Measurements from ENCODE around the gene NCMAP.

NCMAP gene

GRCh38 chr1:24586970-24587820 is 31.3 kb downstream of the NCMAP start:
- Histone ChIP-seq H2AK5ac (ENCODE audit: low read length, severe bottlenecking) (no peak overlapping the region), H2BK15ac (ENCODE audit: low read depth, poor library complexity, severe bottlenecking) (no peak overlapping the region), H4K91ac (ENCODE audit: low read length) (no peak overlapping the region), H3K23ac (ENCODE audit: low read length in 2 of 2) (no peak overlapping the region), H2AFZ (ENCODE audit: low read depth, low read length) (no peak overlapping the region), H3K79me1 (replicated peaks; ENCODE audit: low read length, poor library complexity, severe bottlenecking) (no peaks in the 10 kb centered on the region), H3K4me1 (ENCODE audit: control insufficient read depth, insufficient read depth, low read depth, low read length) (no peaks in the 10 kb centered on the region), H3K27me3 (ENCODE audit: control insufficient read depth in 1 of 2, insufficient read depth in 1 of 2, low read length in 2 of 2) (peaks cover 33 to 72% of the 10 kb centered on the region in 2 experiments), H3K14ac (ENCODE audit: low read length in 2 of 2) (no peak overlapping the region), H3K4ac (ENCODE audit: low read depth in 1 of 2, low read length in 2 of 2) (no peak overlapping the region), H2BK5ac (ENCODE audit: low read depth, low read length, poor library complexity, severe bottlenecking) (no peak overlapping the region), H2BK12ac (ENCODE audit: low read length in 2 of 2) (no peak overlapping the region), H3K36me3 (ENCODE audit: control insufficient read depth in 1 of 2, insufficient read depth in 2 of 2, low read depth in 1 of 2, low read length in 2 of 2) (no peaks in the 10 kb centered on the region), H3K4me2 (ENCODE audit: low read length, poor library complexity, severe bottlenecking) (no peak overlapping the region), H3K9ac (ENCODE audit: low read length) (no peak overlapping the region), H3K4me3 (ENCODE audit: insufficient read depth in 1 of 2, low read depth in 1 of 2, low read length in 2 of 2) (no peak overlapping the region), H2BK120ac (ENCODE audit: low read depth, low read length) (no peak overlapping the region), H3K27ac (ENCODE audit: low read length, poor library complexity, severe bottlenecking) (no peak overlapping the region), H3K9me3 (ENCODE audit: control insufficient read depth, low read length) (no peaks in the 10 kb centered on the region), H3K18ac (ENCODE audit: low read depth in 1 of 2, low read length in 2 of 2) (no peak overlapping the region), H4K8ac (ENCODE audit: low read length) (no peak overlapping the region)
- peak; percentile 66 for DNase-seq
- 24% methylated on average over 6 of the region's 9 CpGs for WGBS

GRCh38 chr1:24588573-24588972 is 32.7 kb downstream of the NCMAP start:
- Histone ChIP-seq H3K18ac (ENCODE audit: low read depth in 1 of 2, low read length in 2 of 2) (no peak overlapping the region), H3K36me3 (ENCODE audit: control insufficient read depth in 1 of 2, insufficient read depth in 2 of 2, low read depth in 1 of 2, low read length in 2 of 2) (no peaks in the 10 kb centered on the region), H3K23ac (ENCODE audit: low read length in 2 of 2) (no peak overlapping the region), H3K4me2 (ENCODE audit: low read length, poor library complexity, severe bottlenecking) (no peak overlapping the region), H2BK12ac (ENCODE audit: low read length in 2 of 2) (no peak overlapping the region), H3K4me3 (ENCODE audit: insufficient read depth in 1 of 2, low read depth in 1 of 2, low read length in 2 of 2) (no peak overlapping the region), H3K4ac (ENCODE audit: low read depth in 1 of 2, low read length in 2 of 2) (no peak overlapping the region), H2BK120ac (ENCODE audit: low read depth, low read length) (no peak overlapping the region), H2BK5ac (ENCODE audit: low read depth, low read length, poor library complexity, severe bottlenecking) (no peak overlapping the region), H3K9me3 (ENCODE audit: control insufficient read depth, low read length) (no peaks in the 10 kb centered on the region), H3K27ac (ENCODE audit: low read length, poor library complexity, severe bottlenecking) (no peak overlapping the region), H4K91ac (ENCODE audit: low read length) (no peak overlapping the region), H3K4me1 (ENCODE audit: control insufficient read depth, insufficient read depth, low read depth, low read length) (no peaks in the 10 kb centered on the region), H3K9ac (ENCODE audit: low read length) (no peak overlapping the region), H2AFZ (ENCODE audit: low read depth, low read length) (no peak overlapping the region), H2BK15ac (ENCODE audit: low read depth, poor library complexity, severe bottlenecking) (no peak overlapping the region), H2AK5ac (ENCODE audit: low read length, severe bottlenecking) (no peak overlapping the region), H4K8ac (ENCODE audit: low read length) (no peak overlapping the region), H3K79me1 (replicated peaks; ENCODE audit: low read length, poor library complexity, severe bottlenecking) (no peaks in the 10 kb centered on the region), H3K27me3 (ENCODE audit: control insufficient read depth in 1 of 2, insufficient read depth in 1 of 2, low read length in 2 of 2) (peaks cover 33 to 67% of the 10 kb centered on the region in 2 experiments), H3K14ac (ENCODE audit: low read length in 2 of 2) (no peak overlapping the region)
- DNase-seq = no peak
- 76% methylated on average over 2 of the region's 5 CpGs for WGBS

- no peak overlapping the region for H2BK15ac ChIP-seq (ENCODE audit: low read depth, poor library complexity, severe bottlenecking)
- no peaks in the 10 kb centered on the region for H3K36me3 ChIP-seq (ENCODE audit: control insufficient read depth in 1 of 2, insufficient read depth in 2 of 2, low read depth in 1 of 2, low read length in 2 of 2)
- H3K14ac ChIP-seq (ENCODE audit: low read length in 2 of 2) = no peak overlapping the region
- DNase-seq = no peak
- H3K79me1 ChIP-seq (replicated peaks; ENCODE audit: low read length, poor library complexity, severe bottlenecking) = no peaks in the 10 kb centered on the region
- H2AK5ac ChIP-seq (ENCODE audit: low read length, severe bottlenecking) = no peak overlapping the region
- H3K27me3 ChIP-seq (ENCODE audit: control insufficient read depth in 1 of 2, insufficient read depth in 1 of 2, low read length in 2 of 2) = peaks cover 28 to 61% of the 10 kb centered on the region in 2 experiments
- no peak overlapping the region for H2BK120ac ChIP-seq (ENCODE audit: low read depth, low read length)
- no peak overlapping the region for H3K4me2 ChIP-seq (ENCODE audit: low read length, poor library complexity, severe bottlenecking)
- no peak overlapping the region for H3K4ac ChIP-seq (ENCODE audit: low read depth in 1 of 2, low read length in 2 of 2)
- H3K18ac ChIP-seq (ENCODE audit: low read depth in 1 of 2, low read length in 2 of 2) = no peak overlapping the region
- no peak overlapping the region for H3K23ac ChIP-seq (ENCODE audit: low read length in 2 of 2)
- no peak overlapping the region for H3K27ac ChIP-seq (ENCODE audit: low read length, poor library complexity, severe bottlenecking)
- no peaks in the 10 kb centered on the region for H3K9me3 ChIP-seq (ENCODE audit: control insufficient read depth, low read length)
- no peaks in the 10 kb centered on the region for H3K4me1 ChIP-seq (ENCODE audit: control insufficient read depth, insufficient read depth, low read depth, low read length)
- no peak overlapping the region for H3K9ac ChIP-seq (ENCODE audit: low read length)
- H3K4me3 ChIP-seq (ENCODE audit: insufficient read depth in 1 of 2, low read depth in 1 of 2, low read length in 2 of 2) = no peak overlapping the region
- H2BK5ac ChIP-seq (ENCODE audit: low read depth, low read length, poor library complexity, severe bottlenecking) = no peak overlapping the region
- H4K91ac ChIP-seq (ENCODE audit: low read length) = no peak overlapping the region
- H2BK12ac ChIP-seq (ENCODE audit: low read length in 2 of 2) = no peak overlapping the region
- WGBS = 69% methylated on average over 3 of the region's 3 CpGs
- no peak overlapping the region for H2AFZ ChIP-seq (ENCODE audit: low read depth, low read length)
- H4K8ac ChIP-seq (ENCODE audit: low read length) = no peak overlapping the region
These were observed 33.3 kb downstream of the NCMAP start for GRCh38 chr1:24589200-24589599.

- no peak overlapping the region for H4K8ac ChIP-seq (ENCODE audit: low read length)
- H3K27ac ChIP-seq (ENCODE audit: low read length, poor library complexity, severe bottlenecking) = no peak overlapping the region
- no peak for DNase-seq
- no peak overlapping the region for H2AFZ ChIP-seq (ENCODE audit: low read depth, low read length)
- no peak overlapping the region for H2BK120ac ChIP-seq (ENCODE audit: low read depth, low read length)
- no peak overlapping the region for H3K4me2 ChIP-seq (ENCODE audit: low read length, poor library complexity, severe bottlenecking)
- H3K14ac ChIP-seq (ENCODE audit: low read length in 2 of 2) = no peak overlapping the region
- 93% methylated on average over 3 of the region's 3 CpGs for WGBS
- no peak overlapping the region for H2BK15ac ChIP-seq (ENCODE audit: low read depth, poor library complexity, severe bottlenecking)
- no peak overlapping the region for H2AK5ac ChIP-seq (ENCODE audit: low read length, severe bottlenecking)
- H3K23ac ChIP-seq (ENCODE audit: low read length in 2 of 2) = no peak overlapping the region
- H3K4me1 ChIP-seq (ENCODE audit: control insufficient read depth, insufficient read depth, low read depth, low read length) = no peaks in the 10 kb centered on the region
- H3K9me3 ChIP-seq (ENCODE audit: control insufficient read depth, low read length) = no peaks in the 10 kb centered on the region
- no peak overlapping the region for H3K18ac ChIP-seq (ENCODE audit: low read depth in 1 of 2, low read length in 2 of 2)
- H3K79me1 ChIP-seq (replicated peaks; ENCODE audit: low read length, poor library complexity, severe bottlenecking) = no peaks in the 10 kb centered on the region
- no peaks in the 10 kb centered on the region for H3K36me3 ChIP-seq (ENCODE audit: control insufficient read depth in 1 of 2, insufficient read depth in 2 of 2, low read depth in 1 of 2, low read length in 2 of 2)
- no peak overlapping the region for H2BK5ac ChIP-seq (ENCODE audit: low read depth, low read length, poor library complexity, severe bottlenecking)
- no peak overlapping the region for H2BK12ac ChIP-seq (ENCODE audit: low read length in 2 of 2)
- H3K4me3 ChIP-seq (ENCODE audit: insufficient read depth in 1 of 2, low read depth in 1 of 2, low read length in 2 of 2) = no peak overlapping the region
- H4K91ac ChIP-seq (ENCODE audit: low read length) = no peak overlapping the region
- peaks cover 21 to 57% of the 10 kb centered on the region in 2 experiments for H3K27me3 ChIP-seq (ENCODE audit: control insufficient read depth in 1 of 2, insufficient read depth in 1 of 2, low read length in 2 of 2)
- no peak overlapping the region for H3K9ac ChIP-seq (ENCODE audit: low read length)
- no peak overlapping the region for H3K4ac ChIP-seq (ENCODE audit: low read depth in 1 of 2, low read length in 2 of 2)
These were observed 35.9 kb downstream of the NCMAP start for GRCh38 chr1:24591781-24592180.

Data from mesenchymal stem cell (in vitro differentiated cells and primary cell).